ENCODE measurements around the gene MRPL2. TPM values are rescaled to one million over a fixed set of nuclear protein-coding genes. Genes with fewer than 3 reads are reported as not detected.

MRPL2 gene
- total RNA-seq, 1 experiment from 2014 or later: 110 TPM

DNA sequence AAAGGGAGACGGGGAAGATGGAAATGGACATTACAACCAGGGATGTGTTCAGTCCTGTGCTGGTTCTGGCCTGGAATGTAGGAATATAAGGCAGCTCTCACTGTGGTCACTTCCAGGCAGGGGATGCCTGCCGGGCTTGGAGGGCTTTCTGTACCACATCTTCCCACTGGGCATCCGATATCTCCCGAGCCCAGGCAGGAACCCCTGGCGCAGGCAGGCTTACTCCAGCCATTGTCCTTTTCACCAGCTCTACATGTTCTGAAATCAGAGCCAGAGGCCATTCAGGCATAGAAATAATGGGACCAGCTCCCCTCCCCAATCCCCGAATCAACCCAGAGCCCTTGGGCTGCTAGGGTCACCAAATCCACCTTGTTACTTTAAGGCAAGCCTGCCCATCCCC, 46.9 kb downstream of the MRPL2 start:
- no peak for DNase-seq
- ChIA-PET POLR2A (ENCODE audit: unreplicated experiment) (interaction anchor here (0.5 to 0.7 kb wide), 5 partner anchors 13 to 78 kb away, joined by 3 to 7 read pairs (median 3); no protein-coding TSS in a partner anchor), CTCF (no interaction called here)
- H3K27me3 ChIP-seq (ENCODE audit: insufficient read depth, low read depth): no peaks in the 10 kb centered on the region
- BruUV-seq (replicated peaks): no TSS peak
- peak overlapping the region; percentile 67; the same call in 1 of the 2 replicates for H3K4me3 ChIP-seq
- intact Hi-C loops (cut with micrococcal nuclease; ENCODE audit: unreplicated experiment): loop anchor here (5.0 to 10.0 kb wide), 4 partner anchors 45 to 130 kb away; partner anchors contain the start of genes CNPY3, KLC4 and MRPL2
- no peak overlapping the region for H3K27ac ChIP-seq
- H3K36me3 ChIP-seq (ENCODE audit: low read depth): no peaks in the 10 kb centered on the region
- no peaks in the 10 kb centered on the region for H3K9me2 ChIP-seq (ENCODE audit: insufficient read depth)
- peak overlapping the region; percentile 97 for H3K4me2 ChIP-seq
- no peak for TF ChIP-seq EZH2 (IDR thresholded peaks at IDR 0.05; ENCODE audit: low read depth)
- TF ChIP-seq, protein P1, sequence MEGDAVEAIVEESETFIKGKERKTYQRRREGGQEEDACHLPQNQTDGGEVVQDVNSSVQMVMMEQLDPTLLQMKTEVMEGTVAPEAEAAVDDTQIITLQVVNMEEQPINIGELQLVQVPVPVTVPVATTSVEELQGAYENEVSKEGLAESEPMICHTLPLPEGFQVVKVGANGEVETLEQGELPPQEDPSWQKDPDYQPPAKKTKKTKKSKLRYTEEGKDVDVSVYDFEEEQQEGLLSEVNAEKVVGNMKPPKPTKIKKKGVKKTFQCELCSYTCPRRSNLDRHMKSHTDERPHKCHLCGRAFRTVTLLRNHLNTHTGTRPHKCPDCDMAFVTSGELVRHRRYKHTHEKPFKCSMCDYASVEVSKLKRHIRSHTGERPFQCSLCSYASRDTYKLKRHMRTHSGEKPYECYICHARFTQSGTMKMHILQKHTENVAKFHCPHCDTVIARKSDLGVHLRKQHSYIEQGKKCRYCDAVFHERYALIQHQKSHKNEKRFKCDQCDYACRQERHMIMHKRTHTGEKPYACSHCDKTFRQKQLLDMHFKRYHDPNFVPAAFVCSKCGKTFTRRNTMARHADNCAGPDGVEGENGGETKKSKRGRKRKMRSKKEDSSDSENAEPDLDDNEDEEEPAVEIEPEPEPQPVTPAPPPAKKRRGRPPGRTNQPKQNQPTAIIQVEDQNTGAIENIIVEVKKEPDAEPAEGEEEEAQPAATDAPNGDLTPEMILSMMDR (conservative IDR thresholded peaks at IDR 0.05): no peak
- no peaks in the 10 kb centered on the region for H3K9me3 ChIP-seq (ENCODE audit: insufficient read depth, low read depth)
- H3F3A ChIP-seq (ENCODE audit: insufficient read depth, low read depth): no peaks in the 10 kb centered on the region; the same call in 1 of the 2 replicates
- H3K79me2 ChIP-seq (ENCODE audit: low read depth): peaks cover 42% of the 10 kb centered on the region
- peaks cover 18% of the 10 kb centered on the region for H3K4me1 ChIP-seq (replicated peaks; ENCODE audit: insufficient read depth)
- H4K20me1 ChIP-seq (ENCODE audit: insufficient read depth): peaks cover 3% of the 10 kb centered on the region
- no peak overlapping the region for H2AFZ ChIP-seq

DNA sequence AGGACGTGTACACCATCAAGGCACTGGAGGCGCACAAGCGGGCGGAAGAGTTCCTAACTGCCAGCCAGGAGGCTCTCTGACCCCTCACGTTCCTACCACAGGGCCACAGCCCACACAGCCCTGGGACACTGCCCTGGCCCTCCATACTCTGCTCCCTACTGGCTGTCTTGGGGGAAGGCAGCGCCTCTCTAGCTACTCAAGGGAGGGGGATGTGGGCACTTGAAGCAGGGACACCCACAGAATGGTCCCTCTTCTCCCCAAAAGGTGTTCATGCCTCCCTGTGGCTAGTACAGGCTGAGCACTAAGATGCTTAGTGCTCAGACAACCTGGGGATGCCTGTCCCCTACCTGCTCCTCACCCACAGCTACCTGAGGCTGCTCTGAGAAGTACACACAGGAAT, 48.0 kb downstream of the MRPL2 start:
- H3K4me2 ChIP-seq: no peak overlapping the region
- no peak overlapping the region for H3K27ac ChIP-seq
- no TSS peak for BruUV-seq (replicated peaks)
- no peaks in the 10 kb centered on the region for H3K36me3 ChIP-seq (ENCODE audit: low read depth)
- no peaks in the 10 kb centered on the region; the same call in 1 of the 2 replicates for H3F3A ChIP-seq (ENCODE audit: insufficient read depth, low read depth)
- H4K20me1 ChIP-seq (ENCODE audit: insufficient read depth): no peaks in the 10 kb centered on the region; the same call in 1 of the 2 replicates
- no peaks in the 10 kb centered on the region for H3K27me3 ChIP-seq (ENCODE audit: insufficient read depth, low read depth)
- no peak overlapping the region for H2AFZ ChIP-seq
- DNase-seq: no peak
- POLR2A ChIA-PET (ENCODE audit: unreplicated experiment): no interaction called here
- CTCF ChIA-PET: no interaction called here
- no peaks in the 10 kb centered on the region for H3K9me3 ChIP-seq (ENCODE audit: insufficient read depth, low read depth)
- intact Hi-C loops (cut with micrococcal nuclease; ENCODE audit: unreplicated experiment): loop anchor here (5.0 to 10.0 kb wide), 4 partner anchors 46 to 131 kb away; partner anchors contain the start of genes CNPY3, KLC4 and MRPL2
- TF ChIP-seq EZH2 (IDR thresholded peaks at IDR 0.05; ENCODE audit: low read depth): no peak
- TF ChIP-seq, protein P1 (conservative IDR thresholded peaks at IDR 0.05): no peak
- H3K9me2 ChIP-seq (ENCODE audit: insufficient read depth): no peaks in the 10 kb centered on the region
- no peak overlapping the region for H3K4me3 ChIP-seq
- peaks cover 35% of the 10 kb centered on the region for H3K79me2 ChIP-seq (ENCODE audit: low read depth)
- peaks cover 18% of the 10 kb centered on the region for H3K4me1 ChIP-seq (replicated peaks; ENCODE audit: insufficient read depth)

DNA sequence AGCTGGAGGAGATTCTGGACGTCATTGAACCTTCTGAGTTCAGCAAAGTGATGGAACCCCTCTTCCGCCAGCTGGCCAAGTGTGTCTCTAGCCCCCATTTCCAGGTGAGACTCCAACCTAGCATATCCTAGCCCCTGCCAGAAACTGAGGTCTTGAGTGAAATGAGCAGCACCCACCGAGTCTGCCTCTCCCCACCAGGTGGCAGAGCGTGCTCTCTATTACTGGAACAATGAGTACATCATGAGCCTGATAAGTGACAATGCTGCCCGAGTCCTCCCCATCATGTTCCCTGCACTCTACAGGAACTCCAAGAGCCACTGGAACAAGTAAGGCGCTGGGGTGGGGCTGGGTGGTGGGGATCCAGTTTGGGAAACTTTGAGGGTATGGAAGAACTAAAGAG, 50.1 kb downstream of the MRPL2 start:
- ChIA-PET POLR2A (ENCODE audit: unreplicated experiment) (interaction anchor here (0.6 kb wide), 1 partner anchor 356 kb away, joined by 3 read pairs; no protein-coding TSS in a partner anchor), CTCF (interaction anchor here (0.6 kb wide), 1 partner anchor 95 kb away, joined by 3 read pairs; no protein-coding TSS in a partner anchor)

More for the DNA sequence above, 50.1 kb downstream of the MRPL2 start:
- no peaks in the 10 kb centered on the region for H3K9me2 ChIP-seq (ENCODE audit: insufficient read depth)
- no peaks in the 10 kb centered on the region; the same call in none of the 2 replicates for H3F3A ChIP-seq (ENCODE audit: insufficient read depth, low read depth)
- H3K4me2 ChIP-seq: no peak overlapping the region
- peaks cover 12% of the 10 kb centered on the region for H3K4me1 ChIP-seq (replicated peaks; ENCODE audit: insufficient read depth)
- H2AFZ ChIP-seq: no peak overlapping the region
- H4K20me1 ChIP-seq (ENCODE audit: insufficient read depth): no peaks in the 10 kb centered on the region; the same call in 1 of the 2 replicates
- H3K27ac ChIP-seq: no peak overlapping the region
- DNase-seq: peak in 1 of 2 experiments; percentile 24
- no peak overlapping the region for H3K4me3 ChIP-seq
- no peaks in the 10 kb centered on the region for H3K9me3 ChIP-seq (ENCODE audit: insufficient read depth, low read depth)
- intact Hi-C loops (cut with micrococcal nuclease; ENCODE audit: unreplicated experiment): no loop called here
- TF ChIP-seq, protein P1 (conservative IDR thresholded peaks at IDR 0.05): peak; percentile 62
- no peak for TF ChIP-seq EZH2 (IDR thresholded peaks at IDR 0.05; ENCODE audit: low read depth)
- peaks cover 16% of the 10 kb centered on the region for H3K79me2 ChIP-seq (ENCODE audit: low read depth)
- no TSS peak for BruUV-seq (replicated peaks)
- no peaks in the 10 kb centered on the region for H3K36me3 ChIP-seq (ENCODE audit: low read depth)
- no peaks in the 10 kb centered on the region for H3K27me3 ChIP-seq (ENCODE audit: insufficient read depth, low read depth)

Measured in PC-9 (cell line).